ENCODE measurements around the gene S1PR3.

Gene S1PR3

GRCh38 chr9:88993327-88993726, 2.1 kb downstream of the S1PR3 start:
- DNase-seq (ENCODE audit: low read depth), result no peak

- DNase-seq (ENCODE audit: low read depth), result no peak
Measured at GRCh38 chr9:88993871-88994460, 2.7 kb downstream of the S1PR3 start.

- no peak for DNase-seq (ENCODE audit: low read depth)
Measured at GRCh38 chr9:88994469-88995199, 3.4 kb downstream of the S1PR3 start.

- DNase-seq (ENCODE audit: low read depth), result no peak
Measured at GRCh38 chr9:88995200-88995577, 3.9 kb downstream of the S1PR3 start.

- no peak for DNase-seq (ENCODE audit: low read depth)
Measured at GRCh38 chr9:88995627-88996026, 4.4 kb downstream of the S1PR3 start.

GRCh38 chr9:88996046-88996920, 5.0 kb downstream of the S1PR3 start:
- no peak for DNase-seq (ENCODE audit: low read depth)

GRCh38 chr9:88996921-88997235, 5.6 kb downstream of the S1PR3 start:
- DNase-seq (ENCODE audit: low read depth), result no peak

- no peak for DNase-seq (ENCODE audit: low read depth)
Measured at GRCh38 chr9:88997646-88998045, 6.4 kb downstream of the S1PR3 start.

GRCh38 chr9:88998503-88998902, 7.2 kb downstream of the S1PR3 start:
- no peak for DNase-seq (ENCODE audit: low read depth)

- DNase-seq (ENCODE audit: low read depth), result no peak
Measured at GRCh38 chr9:88998911-88999310, 7.6 kb downstream of the S1PR3 start.

- DNase-seq (ENCODE audit: low read depth), result no peak
Measured at GRCh38 chr9:89000371-89000781, 9.1 kb downstream of the S1PR3 start.

GRCh38 chr9:89000973-89001916, 10.0 kb downstream of the S1PR3 start:
- DNase-seq (ENCODE audit: low read depth), result peak; percentile 79

- DNase-seq (ENCODE audit: low read depth), result no peak
Measured at GRCh38 chr9:89001917-89002540, 10.8 kb downstream of the S1PR3 start.

GRCh38 chr9:89002987-89003386, 11.7 kb downstream of the S1PR3 start:
- no peak for DNase-seq (ENCODE audit: low read depth)

GRCh38 chr9:89005323-89005722, 14.1 kb downstream of the S1PR3 start:
- no peak for DNase-seq (ENCODE audit: low read depth)

- no peak for DNase-seq (ENCODE audit: low read depth)
Measured at GRCh38 chr9:89006267-89006666, 15.0 kb downstream of the S1PR3 start.

GRCh38 chr9:89006996-89007967, 16.0 kb downstream of the S1PR3 start:
- no peak for DNase-seq (ENCODE audit: low read depth)

- DNase-seq (ENCODE audit: low read depth), result no peak
Measured at GRCh38 chr9:89008055-89008743, 16.9 kb downstream of the S1PR3 start.

GRCh38 chr9:89008744-89009545, 17.7 kb downstream of the S1PR3 start:
- no peak for DNase-seq (ENCODE audit: low read depth)

Measured in activated T-cell treated with anti-CD3 and anti-CD28 coated beads for 24 hours (primary cell).